Brain pericyte (primary cell): ENCODE measurements around the gene CXCL8.
A peak's percentile ranks its signal among the peaks of the same experiment; 100 is the strongest.
"Not testable (repeated sequence)": the region's sequence is repeated elsewhere in the genome, so short reads cannot be mapped to it uniquely, and the experiment has no call there.

Experiments
- DNase-seq: peaks from one replicate; pipeline ENCODE4 v3.0.0-alpha.2; 2012; ENCODE audit warnings: low read depth, low spot score

Gene CXCL8

DNA sequence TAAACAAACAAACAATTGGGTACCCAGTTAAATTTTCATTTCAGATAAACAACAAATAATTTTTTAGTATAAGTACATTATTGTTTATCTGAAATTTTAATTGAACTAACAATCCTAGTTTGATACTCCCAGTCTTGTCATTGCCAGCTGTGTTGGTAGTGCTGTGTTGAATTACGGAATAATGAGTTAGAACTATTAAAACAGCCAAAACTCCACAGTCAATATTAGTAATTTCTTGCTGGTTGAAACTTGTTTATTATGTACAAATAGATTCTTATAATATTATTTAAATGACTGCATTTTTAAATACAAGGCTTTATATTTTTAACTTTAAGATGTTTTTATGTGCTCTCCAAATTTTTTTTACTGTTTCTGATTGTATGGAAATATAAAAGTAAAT is 2.9 kb downstream of the CXCL8 start:
- DNase-seq = no peak

GRCh38 chr4:73743795-73744194 is 3.4 kb downstream of the CXCL8 start:
- no peak for DNase-seq

DNA sequence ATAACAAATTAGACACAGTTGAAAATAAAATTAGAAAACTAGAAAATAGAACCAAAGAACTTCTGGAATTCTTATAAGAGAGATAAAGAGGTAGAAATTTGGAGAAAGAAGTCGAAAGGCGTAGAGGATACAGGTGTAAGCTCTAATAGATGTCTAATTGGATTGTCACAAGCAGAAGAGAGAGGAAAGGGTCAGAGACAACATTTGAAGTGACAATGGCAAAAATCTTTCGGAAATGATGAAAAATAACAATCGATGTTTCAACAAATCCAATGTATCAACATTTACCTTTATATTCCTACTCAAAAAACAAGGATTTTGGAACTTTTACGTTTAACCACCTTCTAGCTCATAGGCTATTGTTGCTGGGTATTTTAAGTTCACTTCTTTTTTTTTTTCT is 3.8 kb downstream of the CXCL8 start:
- no peak for DNase-seq

DNA sequence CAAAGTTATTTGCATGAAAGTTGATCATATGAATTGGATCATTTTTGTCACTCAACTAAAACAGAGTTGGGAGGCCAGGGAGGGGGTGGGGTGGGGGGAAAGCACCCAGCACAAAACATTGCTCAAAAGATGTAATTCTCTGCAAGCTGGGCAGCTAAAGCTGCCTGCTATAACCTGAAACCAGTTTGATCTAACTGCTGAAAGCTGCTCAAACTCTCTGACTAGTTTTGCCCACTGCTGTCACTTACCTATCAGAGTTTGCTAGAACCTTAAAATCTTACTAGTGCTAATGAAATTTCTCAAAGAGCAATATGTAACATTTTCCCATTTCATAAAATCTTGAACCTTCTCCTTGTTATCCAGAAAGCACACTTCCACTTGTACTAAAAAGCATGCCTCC is 10.4 kb downstream of the CXCL8 start:
- DNase-seq = no peak

- DNase-seq = no peak
Observed at GRCh38 chr4:73751166-73751565, 10.8 kb downstream of the CXCL8 start.

DNA sequence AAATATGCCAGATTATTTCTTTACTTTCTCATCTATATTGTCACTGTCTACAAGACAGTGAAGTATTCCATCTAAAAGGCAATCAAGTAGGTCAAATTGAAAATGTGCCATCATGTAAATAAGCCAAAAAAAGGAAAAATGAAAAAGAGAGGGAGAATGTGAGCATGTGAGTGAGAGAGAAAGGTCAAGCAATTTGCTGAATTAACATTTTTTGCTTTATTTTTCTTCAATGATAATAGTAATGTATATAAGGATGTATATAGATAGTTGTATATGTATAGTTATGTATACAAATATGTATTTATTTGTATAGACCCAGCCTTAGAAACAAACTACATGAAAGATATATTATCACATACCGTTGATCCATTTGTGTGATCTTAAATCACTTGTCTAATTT is 11.5 kb downstream of the CXCL8 start:
- no peak for DNase-seq

DNA sequence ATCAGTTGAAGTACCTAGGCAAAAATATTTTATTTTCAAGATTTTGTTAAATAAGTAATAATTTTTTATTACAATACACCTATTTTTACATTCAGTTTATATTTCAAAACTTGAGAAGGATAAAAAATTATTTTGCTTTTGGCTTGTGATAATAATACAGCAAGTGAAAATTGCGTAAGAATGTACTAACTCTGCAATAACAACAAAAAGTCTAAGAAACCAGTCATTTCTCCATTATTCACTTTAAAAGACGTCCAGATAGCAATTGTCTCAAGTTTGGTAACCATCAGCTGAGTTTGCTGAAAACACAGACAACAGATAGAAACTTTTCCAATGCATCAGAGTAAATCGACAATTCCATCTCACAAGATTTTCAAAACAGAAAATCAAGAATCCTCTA is 12.1 kb downstream of the CXCL8 start:
- no peak for DNase-seq

DNA sequence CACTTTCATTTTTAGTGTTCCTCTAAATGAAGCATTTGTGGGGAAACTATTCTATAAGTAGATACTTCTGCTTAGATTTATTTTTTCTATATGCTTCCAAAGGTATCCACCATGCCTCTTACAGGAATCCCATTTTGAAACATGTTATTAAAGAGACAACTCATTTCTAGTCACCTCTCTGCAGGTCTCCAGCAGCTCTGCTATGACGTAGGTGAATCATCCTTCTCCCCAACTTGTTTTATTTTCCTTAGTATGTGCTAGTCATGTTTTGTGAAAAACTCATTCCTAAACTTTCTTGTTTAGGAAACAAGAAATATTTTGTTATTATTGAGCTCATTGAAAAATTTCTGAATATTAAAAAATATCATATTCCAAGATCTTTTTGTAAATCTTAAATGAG is 12.8 kb downstream of the CXCL8 start:
- no peak for DNase-seq

DNA sequence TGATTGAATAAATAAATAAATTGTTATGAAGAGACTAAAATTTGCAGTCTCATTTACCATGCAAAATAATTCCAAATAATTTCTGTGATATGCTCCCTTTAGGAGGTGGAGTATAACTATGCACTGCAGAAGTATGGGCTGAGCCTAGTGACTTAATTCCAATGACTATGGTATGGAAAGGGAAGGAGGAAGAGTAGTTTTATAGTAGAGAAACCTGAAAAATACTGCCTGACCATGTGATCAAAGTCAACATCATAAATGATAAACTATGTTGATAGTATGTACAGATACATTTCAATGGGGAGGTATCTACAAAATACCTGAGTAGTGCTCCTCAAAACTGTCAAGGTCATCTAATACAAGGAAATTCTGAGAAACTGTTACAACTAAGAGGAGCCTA is 14.6 kb downstream of the CXCL8 start:
- DNase-seq = no peak

DNA sequence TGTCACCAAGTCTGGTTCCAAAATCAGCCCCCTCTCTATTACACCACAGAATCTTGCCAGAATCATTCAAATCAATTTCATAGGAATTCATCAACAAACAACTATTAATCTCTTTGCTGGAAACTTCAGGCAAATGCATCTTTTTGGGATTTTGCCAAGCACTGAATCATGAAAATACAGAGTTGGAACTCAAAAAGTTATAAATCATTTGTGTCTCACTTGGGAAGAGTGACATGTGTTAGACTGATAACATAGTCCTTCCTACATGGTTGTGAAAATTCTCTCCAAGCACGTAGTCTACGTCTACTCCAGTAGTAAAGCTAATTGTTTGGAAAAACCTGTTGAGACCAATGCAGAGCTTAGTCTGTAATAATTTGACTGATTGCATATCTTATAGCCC is 19.0 kb downstream of the CXCL8 start:
- no peak for DNase-seq

- no peak for DNase-seq
Observed at GRCh38 chr4:73761856-73762255, 21.5 kb downstream of the CXCL8 start.

DNA sequence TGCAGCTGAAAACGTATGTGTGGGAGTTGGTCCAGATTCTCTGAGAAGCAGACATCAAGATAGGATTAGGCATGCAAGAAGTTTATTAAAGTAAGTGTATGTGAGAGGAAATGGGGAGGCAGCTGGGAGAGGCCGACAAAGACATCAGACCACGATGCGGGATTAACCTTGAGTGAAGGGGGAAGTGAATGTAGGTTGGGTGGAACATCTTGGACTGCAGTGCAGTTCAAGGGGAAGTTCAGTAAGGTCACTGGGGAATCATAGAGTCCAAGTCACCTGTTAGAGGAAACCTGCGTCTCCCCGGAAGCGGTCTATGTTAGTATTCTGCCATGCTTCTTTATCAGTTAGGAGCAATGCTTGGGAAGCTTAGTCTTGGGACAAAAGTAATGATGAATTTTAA is 22.0 kb downstream of the CXCL8 start:
- DNase-seq = no peak

- DNase-seq = no peak
Observed at GRCh38 chr4:73763877-73764276, 23.5 kb downstream of the CXCL8 start.

DNA sequence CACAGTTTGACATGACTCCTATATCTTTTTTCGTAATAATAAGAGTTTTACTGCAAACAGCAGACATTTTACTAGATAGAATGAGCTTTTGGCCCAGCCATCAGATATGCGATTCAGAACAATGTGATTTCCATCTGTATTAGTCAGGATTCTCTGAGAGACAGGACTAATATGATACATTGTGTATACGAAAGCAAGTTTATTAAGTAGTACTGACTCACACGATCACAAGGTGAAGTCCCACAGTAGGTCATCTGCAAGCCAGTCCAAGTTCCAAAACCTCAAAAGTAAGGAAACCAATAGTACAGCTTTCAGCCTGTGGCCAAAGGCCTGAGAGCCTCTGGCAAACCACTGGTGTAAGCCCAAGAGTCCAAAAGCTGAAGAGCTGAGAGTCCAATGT is 24.1 kb downstream of the CXCL8 start:
- DNase-seq = no peak

DNA sequence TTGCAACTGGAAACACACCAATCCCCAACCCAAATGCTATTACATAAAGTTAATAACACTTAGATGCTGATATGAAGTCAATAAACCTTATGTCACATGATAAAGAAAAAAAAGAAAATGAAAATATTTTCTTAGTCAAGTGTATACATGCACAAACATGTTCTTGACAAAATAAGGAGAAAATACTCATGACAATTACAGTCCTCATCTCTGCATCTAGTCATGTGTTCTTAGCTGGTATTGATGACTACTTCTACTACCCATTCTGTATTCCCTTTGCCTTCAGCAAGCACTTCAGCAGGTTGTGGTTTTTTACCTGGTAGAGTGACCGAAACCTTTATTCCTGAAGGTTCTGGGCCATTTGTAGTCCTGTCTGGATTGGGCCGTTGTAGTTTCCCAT is 24.9 kb downstream of the CXCL8 start:
- no peak for DNase-seq

GRCh38 chr4:73770917-73771316 is 30.5 kb downstream of the CXCL8 start:
- no peak for DNase-seq

DNA sequence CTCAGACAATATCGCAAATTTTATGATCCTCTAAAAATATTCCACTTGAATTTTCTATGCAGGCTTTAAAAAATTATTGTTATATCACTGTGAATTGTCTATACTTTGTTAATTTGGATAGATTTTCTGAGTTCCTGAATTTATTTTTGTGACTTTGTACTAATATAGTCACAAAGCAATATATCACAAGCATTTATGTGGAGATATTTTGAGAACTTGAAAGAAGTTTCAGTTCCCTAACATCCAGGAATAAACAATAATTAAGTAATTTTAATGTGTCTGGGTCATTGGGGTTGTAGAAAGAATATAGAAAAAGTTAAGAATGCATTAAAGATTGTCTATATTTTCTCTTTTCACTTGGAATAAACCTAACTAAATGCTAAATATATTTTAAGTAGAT is 32.0 kb downstream of the CXCL8 start:
- no peak for DNase-seq

- not testable (repeated sequence) for DNase-seq
Observed at GRCh38 chr4:73774406-73774805, 34.0 kb downstream of the CXCL8 start.

DNA sequence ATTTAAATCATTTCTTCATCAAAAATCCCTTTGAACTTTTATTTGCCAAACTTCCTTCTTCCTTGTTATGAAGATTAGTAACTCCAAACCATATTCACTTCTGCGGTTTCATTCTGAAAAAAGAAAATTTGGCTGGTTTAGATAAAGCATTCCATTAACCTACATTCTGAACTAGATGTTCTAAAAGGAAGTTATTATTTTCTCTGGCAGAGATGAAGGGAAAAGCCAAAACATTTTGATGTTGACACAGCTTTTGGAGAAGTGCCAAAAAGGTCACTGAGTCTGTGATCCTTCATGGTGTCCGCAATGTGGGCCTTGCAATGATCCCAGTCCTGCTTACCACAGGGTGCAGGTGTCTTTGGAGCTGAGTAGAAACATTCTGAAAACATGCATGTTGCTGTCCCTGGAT is 36.0 kb downstream of the CXCL8 start:
- peak; percentile 92 for DNase-seq

GRCh38 chr4:73777612-73778011 is 37.2 kb downstream of the CXCL8 start:
- DNase-seq = no peak

- DNase-seq = no peak
Observed at GRCh38 chr4:73780243-73780642, 39.9 kb downstream of the CXCL8 start.

DNA sequence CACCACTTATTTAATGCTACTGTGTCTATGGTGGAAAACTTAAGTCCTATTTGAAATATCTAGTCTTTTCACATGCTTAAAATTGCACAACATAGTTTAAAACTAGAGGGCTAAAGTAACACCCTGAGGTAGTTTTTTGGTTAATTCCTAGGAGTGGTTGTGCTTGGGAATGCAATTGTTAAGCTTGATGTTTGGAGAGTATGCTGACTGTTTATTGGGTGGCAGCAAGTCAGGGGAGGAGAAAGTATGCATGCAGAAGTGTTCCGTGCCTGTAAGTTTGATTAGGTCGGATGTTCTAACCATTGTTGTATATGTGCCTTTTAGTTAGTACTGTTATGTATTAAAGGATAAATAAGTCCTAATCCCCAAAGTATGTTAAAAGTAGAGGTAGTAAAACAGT is 40.5 kb downstream of the CXCL8 start:
- DNase-seq = no peak

- DNase-seq = no peak
Observed at GRCh38 chr4:73788411-73788810, 48.0 kb downstream of the CXCL8 start.
